Measurements from ENCODE around the gene CHCHD6.

CHCHD6 gene

DNA sequence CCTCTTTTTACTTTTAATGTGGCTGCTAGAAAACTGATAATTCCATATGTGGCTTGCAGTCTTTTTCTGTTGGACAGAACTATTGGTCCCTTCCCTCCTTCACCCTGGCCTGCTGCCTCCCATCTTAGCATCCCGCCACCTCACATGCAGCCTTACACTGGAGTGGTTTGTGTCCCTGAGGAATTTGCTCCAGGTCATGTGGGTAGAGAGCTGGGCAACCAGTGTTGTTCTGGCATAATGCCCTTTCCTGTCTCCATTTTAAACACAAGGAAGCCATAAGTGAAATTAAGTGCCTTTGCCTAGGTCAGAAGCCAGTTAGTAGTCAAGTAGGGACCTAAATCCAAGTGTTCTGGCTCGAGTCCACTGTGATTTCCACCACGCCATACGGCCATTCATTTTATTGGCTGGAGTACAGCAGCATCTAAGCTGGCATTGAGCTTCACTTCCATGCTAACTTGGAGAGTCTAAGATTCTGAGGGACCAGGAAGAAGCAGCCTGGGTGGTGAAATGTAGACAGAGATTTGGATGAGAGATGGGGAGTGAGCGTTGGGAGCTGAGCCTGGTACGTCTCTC lies 232.9 kb downstream of the CHCHD6 start:
- no peak overlapping the region for H2AFZ ChIP-seq (ENCODE audit: low read depth, low read length)
- peaks cover 31% of the 10 kb centered on the region for H3K4me1 ChIP-seq (ENCODE audit: insufficient read depth, low read length)
- no peaks in the 10 kb centered on the region for H3K27me3 ChIP-seq (ENCODE audit: insufficient read depth, low read length)
- H3K9me3 ChIP-seq (ENCODE audit: low read length), result no peaks in the 10 kb centered on the region
- no peaks in the 10 kb centered on the region for H3K36me3 ChIP-seq (ENCODE audit: insufficient read depth, low read length)
- H3K4me3 ChIP-seq (ENCODE audit: low read length), result no peak overlapping the region

DNA sequence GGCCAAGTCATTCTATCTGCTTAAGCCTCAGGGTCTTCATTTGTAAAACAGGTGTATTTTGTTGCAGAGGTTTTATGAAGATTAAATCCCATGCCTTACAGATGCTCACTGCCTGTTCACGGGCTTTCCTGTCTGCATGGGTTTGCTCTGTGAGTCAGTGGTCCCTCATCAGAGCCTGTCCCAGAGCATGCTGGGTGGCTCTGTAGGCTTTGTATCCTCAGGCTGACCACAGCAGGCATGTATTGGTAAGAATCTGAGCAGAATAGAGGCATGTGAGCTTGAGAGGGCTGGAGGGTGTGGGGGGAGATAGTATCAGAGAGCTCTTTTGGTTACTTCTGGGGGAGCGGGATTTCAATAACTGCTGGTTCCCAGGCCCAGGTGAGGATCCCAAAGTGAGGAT lies 233.5 kb downstream of the CHCHD6 start:
- Histone ChIP-seq H3K27me3 (ENCODE audit: insufficient read depth, low read length) (no peaks in the 10 kb centered on the region), H3K36me3 (ENCODE audit: insufficient read depth, low read length) (no peaks in the 10 kb centered on the region), H2AFZ (ENCODE audit: low read depth, low read length) (no peak overlapping the region), H3K9me3 (ENCODE audit: low read length) (no peaks in the 10 kb centered on the region), H3K4me3 (ENCODE audit: low read length) (no peak overlapping the region), H3K4me1 (ENCODE audit: insufficient read depth, low read length) (peaks cover 31% of the 10 kb centered on the region)

DNA sequence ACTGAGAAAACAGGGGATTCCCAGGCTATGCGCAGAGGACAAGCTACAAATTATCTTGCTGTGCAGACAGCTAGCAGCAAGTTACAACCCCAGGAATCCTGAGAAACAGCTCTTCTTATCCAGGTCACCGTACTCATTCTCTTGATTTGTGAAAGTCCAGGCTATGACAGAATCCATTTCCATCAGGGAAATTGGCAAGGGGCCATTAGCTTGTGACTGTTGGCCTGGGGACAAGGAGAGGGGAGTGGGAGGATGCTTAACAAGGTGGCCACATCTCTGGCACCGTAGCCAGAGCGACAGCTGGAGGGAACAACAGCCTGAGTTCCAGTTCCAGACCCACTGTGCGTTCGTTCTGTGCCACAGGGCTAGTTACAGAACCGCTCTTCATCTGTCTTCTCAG lies 233.9 kb downstream of the CHCHD6 start:
- H3K27me3 ChIP-seq (ENCODE audit: insufficient read depth, low read length), result no peaks in the 10 kb centered on the region
- no peak overlapping the region for H2AFZ ChIP-seq (ENCODE audit: low read depth, low read length)
- H3K9me3 ChIP-seq (ENCODE audit: low read length), result no peaks in the 10 kb centered on the region
- H3K36me3 ChIP-seq (ENCODE audit: insufficient read depth, low read length), result no peaks in the 10 kb centered on the region
- H3K4me3 ChIP-seq (ENCODE audit: low read length), result no peak overlapping the region
- peaks cover 30% of the 10 kb centered on the region for H3K4me1 ChIP-seq (ENCODE audit: insufficient read depth, low read length)

DNA sequence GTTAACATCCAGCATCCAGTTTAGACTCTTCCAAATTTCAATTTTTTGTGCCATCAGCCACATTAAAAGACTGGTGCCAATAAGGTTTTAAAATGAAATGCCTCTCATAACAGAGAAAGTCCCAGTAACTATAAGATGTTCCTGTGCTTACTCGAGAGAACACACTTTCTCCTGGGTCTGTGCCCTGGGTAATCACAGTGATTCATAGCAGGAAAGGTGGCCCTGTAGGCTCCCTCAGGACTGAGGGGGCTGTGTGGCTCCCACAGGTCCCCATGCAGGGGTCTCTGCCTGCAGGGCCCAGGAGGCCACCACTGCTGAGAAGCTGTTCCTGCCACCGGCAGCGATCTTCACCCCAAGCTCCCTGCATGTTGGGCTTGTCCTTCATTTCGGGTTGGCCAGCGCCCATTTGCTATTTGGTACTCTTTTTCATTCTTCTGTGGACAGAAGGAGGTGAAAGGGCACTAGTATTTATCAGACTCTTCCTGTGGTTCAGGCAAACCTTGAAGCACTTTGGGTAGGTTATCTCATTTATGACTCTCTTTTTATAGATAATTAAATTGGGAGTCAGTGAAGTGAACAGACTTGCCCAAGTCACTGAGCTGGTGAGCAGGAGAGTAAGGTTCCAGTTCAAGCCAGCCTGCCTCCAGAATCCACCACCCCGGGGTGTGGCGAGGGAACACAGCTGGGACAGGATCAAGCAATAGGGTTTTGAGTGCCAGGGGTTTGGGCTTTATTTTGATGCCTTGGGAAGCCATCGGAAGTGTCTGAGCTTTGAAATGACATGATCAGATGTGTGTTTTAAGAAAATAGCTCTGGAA lies 234.7 kb downstream of the CHCHD6 start:
- Histone ChIP-seq H3K27me3 (ENCODE audit: insufficient read depth, low read length) (no peaks in the 10 kb centered on the region), H3K9me3 (ENCODE audit: low read length) (no peaks in the 10 kb centered on the region), H3K36me3 (ENCODE audit: insufficient read depth, low read length) (no peaks in the 10 kb centered on the region), H2AFZ (ENCODE audit: low read depth, low read length) (no peak overlapping the region), H3K4me3 (ENCODE audit: low read length) (no peak overlapping the region), H3K4me1 (ENCODE audit: insufficient read depth, low read length) (peaks cover 25% of the 10 kb centered on the region)

DNA sequence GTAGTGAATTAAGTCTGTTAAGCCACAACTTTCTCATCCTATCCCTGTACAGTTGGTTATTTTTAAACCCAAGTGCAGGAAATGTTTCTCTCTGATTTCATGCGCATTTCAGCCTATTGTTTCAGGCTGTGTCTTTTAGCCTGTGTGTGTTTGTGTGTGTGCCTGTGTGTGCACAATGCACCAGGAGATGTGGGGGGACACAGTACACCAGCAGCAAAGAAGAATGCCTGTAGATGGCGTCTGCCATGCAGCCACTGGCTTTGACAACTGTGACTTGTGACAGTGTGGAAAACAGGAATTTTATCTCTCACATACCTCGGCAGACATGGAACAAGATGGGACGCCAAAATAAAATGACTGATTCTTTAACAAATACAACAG lies 235.3 kb downstream of the CHCHD6 start:
- H3K36me3 ChIP-seq (ENCODE audit: insufficient read depth, low read length), result no peaks in the 10 kb centered on the region
- H3K9me3 ChIP-seq (ENCODE audit: low read length), result no peaks in the 10 kb centered on the region
- no peak overlapping the region for H2AFZ ChIP-seq (ENCODE audit: low read depth, low read length)
- no peaks in the 10 kb centered on the region for H3K27me3 ChIP-seq (ENCODE audit: insufficient read depth, low read length)
- no peak overlapping the region for H3K4me3 ChIP-seq (ENCODE audit: low read length)
- peaks cover 19% of the 10 kb centered on the region for H3K4me1 ChIP-seq (ENCODE audit: insufficient read depth, low read length)

DNA sequence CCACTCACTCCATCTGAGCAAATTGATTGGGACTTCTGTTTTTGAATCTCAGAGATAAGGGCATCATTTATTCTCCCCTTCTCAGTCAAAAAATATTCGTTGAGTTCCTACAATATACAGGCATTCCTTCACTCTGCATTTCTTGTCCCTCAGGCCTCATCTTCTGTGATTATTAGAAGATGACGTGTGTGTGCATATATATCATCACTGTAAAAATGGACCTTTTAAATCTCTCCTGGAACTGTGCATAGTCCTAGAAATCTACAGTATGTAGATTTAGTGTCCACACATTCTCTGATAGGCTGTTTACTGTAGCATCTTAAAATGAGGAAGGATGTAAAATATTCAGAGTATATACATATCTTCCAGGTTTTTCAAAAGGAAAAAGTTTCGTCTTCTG lies 235.7 kb downstream of the CHCHD6 start:
- Histone ChIP-seq H3K4me3 (ENCODE audit: low read length) (no peak overlapping the region), H3K4me1 (ENCODE audit: insufficient read depth, low read length) (peaks cover 18% of the 10 kb centered on the region), H2AFZ (ENCODE audit: low read depth, low read length) (no peak overlapping the region)

DNA sequence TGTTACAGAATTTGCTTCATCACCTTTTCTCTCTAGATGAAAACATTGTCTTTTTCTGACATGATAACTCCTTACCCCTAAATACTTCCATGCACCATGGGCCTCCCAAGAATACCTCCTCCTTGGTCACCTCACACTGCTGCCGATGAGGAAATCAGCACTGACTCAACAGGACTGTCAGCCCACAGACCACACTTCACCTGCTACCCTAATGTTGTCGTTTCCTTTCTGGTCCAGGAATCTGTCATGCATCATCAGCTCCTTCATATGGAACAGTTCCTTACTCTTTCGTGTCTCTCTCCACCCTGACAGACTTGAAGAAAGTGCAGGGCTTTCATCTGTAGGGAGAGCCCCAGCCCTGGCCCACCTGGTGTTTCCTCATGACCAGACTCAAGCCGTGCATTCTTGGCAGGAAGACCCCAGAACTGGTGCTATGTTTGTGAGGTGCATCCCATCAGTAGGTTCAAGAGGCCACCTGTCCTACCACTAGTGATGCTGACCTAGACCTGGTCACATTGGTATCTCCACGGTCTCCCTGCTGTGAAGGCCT lies 237.8 kb downstream of the CHCHD6 start:
- peaks cover 7% of the 10 kb centered on the region for H3K4me1 ChIP-seq (ENCODE audit: insufficient read depth, low read length)

More for the DNA sequence above, 235.7 kb downstream of the CHCHD6 start:
- Histone ChIP-seq H3K36me3 (ENCODE audit: insufficient read depth, low read length) (no peaks in the 10 kb centered on the region), H3K27me3 (ENCODE audit: insufficient read depth, low read length) (no peaks in the 10 kb centered on the region), H3K9me3 (ENCODE audit: low read length) (no peaks in the 10 kb centered on the region)

DNA sequence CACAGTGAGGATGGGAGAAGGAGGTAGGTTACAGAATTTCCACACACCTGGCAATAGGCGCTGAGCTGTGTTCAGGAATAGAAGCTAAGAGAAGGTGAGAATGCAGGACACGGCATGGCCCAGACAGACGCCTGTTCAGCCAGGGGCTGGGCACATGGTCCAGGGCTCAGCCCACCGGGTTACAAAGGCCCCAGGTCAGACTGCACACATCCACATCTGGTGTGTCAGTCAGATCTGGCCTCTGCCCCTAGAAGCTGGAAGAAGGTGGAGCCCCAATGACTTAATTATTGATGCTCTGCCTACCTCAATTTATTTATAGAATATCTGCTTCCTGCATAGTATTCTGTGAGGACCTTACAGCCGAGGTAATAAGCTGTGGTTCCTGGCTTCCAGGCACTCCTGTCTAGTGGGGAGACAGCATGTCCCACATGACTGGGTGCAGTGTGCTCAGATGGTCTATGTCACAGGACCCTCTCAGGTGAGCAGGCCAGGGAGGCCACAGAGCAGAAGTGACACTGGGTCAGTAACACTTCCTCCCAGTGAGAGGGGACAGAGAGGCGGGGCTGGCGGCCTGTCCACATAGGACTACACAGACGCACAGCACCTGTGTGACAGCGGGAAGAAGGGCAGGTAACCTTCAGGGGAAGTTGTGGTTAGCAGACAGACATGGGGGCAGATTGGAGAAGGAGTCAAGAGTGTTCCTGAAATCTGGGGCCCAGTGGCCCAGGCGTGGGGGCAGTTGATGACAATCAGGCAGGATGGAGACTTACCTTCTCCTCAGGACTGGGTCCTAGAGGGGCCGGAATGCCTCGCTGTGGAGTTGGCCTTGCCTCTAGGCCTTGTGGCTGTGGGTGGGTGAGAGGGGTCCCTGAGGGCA lies 240.3 kb downstream of the CHCHD6 start:
- H3K9me3 ChIP-seq (ENCODE audit: low read length), result no peaks in the 10 kb centered on the region
- no peak overlapping the region for H2AFZ ChIP-seq (ENCODE audit: low read depth, low read length)
- H3K4me3 ChIP-seq (ENCODE audit: low read length), result no peak overlapping the region
- peaks cover 7% of the 10 kb centered on the region for H3K4me1 ChIP-seq (ENCODE audit: insufficient read depth, low read length)
- H3K36me3 ChIP-seq (ENCODE audit: insufficient read depth, low read length), result peaks cover 3% of the 10 kb centered on the region
- no peaks in the 10 kb centered on the region for H3K27me3 ChIP-seq (ENCODE audit: insufficient read depth, low read length)

More for the DNA sequence above, 237.8 kb downstream of the CHCHD6 start:
- Histone ChIP-seq H3K36me3 (ENCODE audit: insufficient read depth, low read length) (no peaks in the 10 kb centered on the region), H3K4me3 (ENCODE audit: low read length) (no peak overlapping the region), H2AFZ (ENCODE audit: low read depth, low read length) (no peak overlapping the region), H3K27me3 (ENCODE audit: insufficient read depth, low read length) (no peaks in the 10 kb centered on the region), H3K9me3 (ENCODE audit: low read length) (no peaks in the 10 kb centered on the region)

DNA sequence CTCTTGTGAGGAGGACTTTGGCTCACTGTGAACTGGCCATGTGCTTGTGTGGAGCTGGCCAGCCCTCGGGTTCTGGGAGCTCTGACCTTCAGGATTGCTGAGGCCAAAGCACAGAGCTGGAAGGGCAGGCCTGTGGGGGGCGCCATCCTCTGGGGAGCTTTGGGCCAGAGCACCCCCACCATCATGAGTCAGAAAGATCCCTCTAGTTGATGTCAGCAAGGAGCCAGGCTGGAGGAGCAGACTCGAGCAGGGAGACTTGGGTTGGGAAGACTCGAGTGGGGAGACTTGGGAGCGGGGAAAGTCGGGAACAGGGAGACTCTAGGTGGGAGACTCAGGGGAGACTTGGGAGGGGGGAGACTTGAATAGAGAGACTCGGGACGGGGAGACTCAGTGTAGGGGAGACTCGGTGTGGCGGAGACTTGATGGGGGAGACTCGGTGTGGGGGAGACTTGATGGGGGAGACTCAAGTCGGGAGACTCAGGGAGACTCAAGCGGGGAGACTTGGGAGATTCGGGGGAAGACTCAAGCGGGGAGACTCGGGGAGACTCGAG lies 241.2 kb downstream of the CHCHD6 start:
- Histone ChIP-seq H3K9me3 (ENCODE audit: low read length) (no peaks in the 10 kb centered on the region), H3K4me1 (ENCODE audit: insufficient read depth, low read length) (peaks cover 2% of the 10 kb centered on the region), H3K4me3 (ENCODE audit: low read length) (no peak overlapping the region), H3K36me3 (ENCODE audit: insufficient read depth, low read length) (peaks cover 3% of the 10 kb centered on the region), H2AFZ (ENCODE audit: low read depth, low read length) (no peak overlapping the region), H3K27me3 (ENCODE audit: insufficient read depth, low read length) (no peaks in the 10 kb centered on the region)

DNA sequence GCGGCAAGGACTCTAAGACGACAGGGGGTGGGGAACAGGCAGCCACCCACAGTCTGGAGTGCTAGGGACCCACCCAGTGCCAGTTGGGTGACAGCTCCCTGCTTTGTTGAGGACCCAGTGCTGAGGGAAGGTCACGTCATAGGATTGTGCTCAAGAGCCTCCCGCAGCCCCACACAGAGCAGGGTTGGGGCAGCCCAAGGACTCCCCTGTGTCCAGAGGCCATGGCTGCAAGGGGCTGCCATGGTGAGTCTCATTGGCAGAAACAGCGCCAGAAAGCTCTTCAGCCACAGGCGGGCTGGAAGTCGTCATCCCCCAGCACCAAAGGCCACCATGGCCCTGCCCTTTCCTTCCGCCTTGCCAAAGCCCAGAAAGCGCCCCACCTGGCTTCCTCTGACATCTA lies 241.9 kb downstream of the CHCHD6 start:
- Histone ChIP-seq H3K27me3 (ENCODE audit: insufficient read depth, low read length) (no peaks in the 10 kb centered on the region), H2AFZ (ENCODE audit: low read depth, low read length) (no peak overlapping the region), H3K9me3 (ENCODE audit: low read length) (no peaks in the 10 kb centered on the region), H3K4me3 (ENCODE audit: low read length) (no peak overlapping the region), H3K4me1 (ENCODE audit: insufficient read depth, low read length) (peaks cover 2% of the 10 kb centered on the region), H3K36me3 (ENCODE audit: insufficient read depth, low read length) (peaks cover 3% of the 10 kb centered on the region)

DNA sequence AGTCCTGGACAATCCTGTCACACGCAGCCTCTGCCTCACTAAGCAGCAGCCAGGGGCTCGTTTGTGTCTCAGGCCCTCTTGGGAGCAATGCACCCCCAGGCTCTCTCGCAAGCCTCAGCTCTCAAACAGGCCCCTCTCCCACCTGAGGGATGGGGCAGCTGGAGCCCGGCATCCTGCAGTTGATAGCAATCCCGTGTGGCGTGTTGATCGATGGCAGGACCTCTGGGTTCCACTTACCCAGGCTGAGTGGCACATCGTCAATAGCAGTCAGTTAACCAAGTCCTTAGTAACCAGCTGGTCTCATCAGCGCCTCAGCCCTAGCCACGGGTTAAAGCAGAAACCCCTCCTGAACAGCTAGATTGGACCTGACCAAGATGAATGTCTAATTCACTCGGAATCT lies 242.4 kb downstream of the CHCHD6 start:
- Histone ChIP-seq H3K4me1 (ENCODE audit: insufficient read depth, low read length) (peaks cover 2% of the 10 kb centered on the region), H2AFZ (ENCODE audit: low read depth, low read length) (no peak overlapping the region), H3K9me3 (ENCODE audit: low read length) (no peaks in the 10 kb centered on the region), H3K36me3 (ENCODE audit: insufficient read depth, low read length) (peaks cover 3% of the 10 kb centered on the region), H3K4me3 (ENCODE audit: low read length) (no peak overlapping the region), H3K27me3 (ENCODE audit: insufficient read depth, low read length) (no peaks in the 10 kb centered on the region)

DNA sequence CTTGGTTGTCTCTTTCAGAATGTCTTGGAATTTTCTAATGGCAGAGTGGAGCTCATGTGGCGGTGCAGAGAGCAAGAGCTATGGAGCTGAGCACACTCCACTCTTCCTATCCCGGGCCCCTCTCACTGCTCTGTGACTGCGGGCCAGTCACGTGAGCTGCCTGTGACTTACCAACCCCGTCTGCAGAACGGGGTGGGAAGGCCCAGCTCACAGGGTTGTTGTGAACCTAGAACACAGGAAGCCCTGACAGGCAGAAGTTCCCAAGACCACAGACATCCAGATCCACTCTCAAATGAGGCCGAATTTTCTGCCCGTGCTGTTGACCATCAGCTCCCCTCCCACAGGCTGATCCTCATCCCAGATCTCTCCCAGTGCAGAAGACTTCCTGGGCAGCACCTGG lies 243.4 kb downstream of the CHCHD6 start:
- Histone ChIP-seq H3K4me1 (ENCODE audit: insufficient read depth, low read length) (peaks cover 2% of the 10 kb centered on the region), H2AFZ (ENCODE audit: low read depth, low read length) (no peak overlapping the region), H3K36me3 (ENCODE audit: insufficient read depth, low read length) (peaks cover 3% of the 10 kb centered on the region), H3K9me3 (ENCODE audit: low read length) (no peaks in the 10 kb centered on the region), H3K4me3 (ENCODE audit: low read length) (no peak overlapping the region), H3K27me3 (ENCODE audit: insufficient read depth, low read length) (no peaks in the 10 kb centered on the region)

All from neuron (in vitro differentiated cells).